ENCODE data around the gene STK31.
"Not testable (repeated sequence)": the region's sequence is repeated elsewhere in the genome, so short reads cannot be mapped to it uniquely, and the experiment has no call there.

The STK31 gene

GRCh38 chr7:23714150-23714464 is 4.1 kb downstream of the STK31 start:
- Histone ChIP-seq H3K36me3 (ENCODE audit: insufficient read depth, low read depth, low read length) (no peaks in the 10 kb centered on the region), H3K27ac (ENCODE audit: low read length) (no peak overlapping the region), H3K9ac (ENCODE audit: low read depth, low read length) (no peak overlapping the region), H3K4me3 (ENCODE audit: low read length) (no peak overlapping the region), H3K27me3 (ENCODE audit: insufficient read depth, low read length) (no peaks in the 10 kb centered on the region), H3K9me3 (ENCODE audit: insufficient read depth, low read depth, low read length) (no peaks in the 10 kb centered on the region), H3K4me1 (ENCODE audit: insufficient read depth, low read length) (no peaks in the 10 kb centered on the region)

- H3K9me3 ChIP-seq (ENCODE audit: insufficient read depth, low read depth, low read length) = no peaks in the 10 kb centered on the region
- no peak overlapping the region for H3K4me3 ChIP-seq (ENCODE audit: low read length)
- H3K27me3 ChIP-seq (ENCODE audit: insufficient read depth, low read length) = no peaks in the 10 kb centered on the region
- H3K4me1 ChIP-seq (ENCODE audit: insufficient read depth, low read length) = no peaks in the 10 kb centered on the region
- H3K36me3 ChIP-seq (ENCODE audit: insufficient read depth, low read depth, low read length) = no peaks in the 10 kb centered on the region
- no peak overlapping the region for H3K27ac ChIP-seq (ENCODE audit: low read length)
- no peak overlapping the region for H3K9ac ChIP-seq (ENCODE audit: low read depth, low read length)
These were observed 4.6 kb downstream of the STK31 start for GRCh38 chr7:23714579-23714978.

- Histone ChIP-seq H3K27me3 (ENCODE audit: insufficient read depth, low read length) (no peaks in the 10 kb centered on the region), H3K36me3 (ENCODE audit: insufficient read depth, low read depth, low read length) (no peaks in the 10 kb centered on the region), H3K9ac (ENCODE audit: low read depth, low read length) (no peak overlapping the region), H3K9me3 (ENCODE audit: insufficient read depth, low read depth, low read length) (no peaks in the 10 kb centered on the region), H3K4me1 (ENCODE audit: insufficient read depth, low read length) (no peaks in the 10 kb centered on the region), H3K27ac (ENCODE audit: low read length) (no peak overlapping the region), H3K4me3 (ENCODE audit: low read length) (no peak overlapping the region)
These were observed 5.1 kb downstream of the STK31 start for GRCh38 chr7:23715099-23715498.

GRCh38 chr7:23717788-23718187 is 7.8 kb downstream of the STK31 start:
- H3K4me3 ChIP-seq (ENCODE audit: low read length) = no peak overlapping the region
- no peaks in the 10 kb centered on the region for H3K9me3 ChIP-seq (ENCODE audit: insufficient read depth, low read depth, low read length)
- H3K9ac ChIP-seq (ENCODE audit: low read depth, low read length) = no peak overlapping the region
- peaks cover 8% of the 10 kb centered on the region; the same call in 1 of the 2 replicates for H3K27me3 ChIP-seq (ENCODE audit: insufficient read depth, low read length)
- H3K27ac ChIP-seq (ENCODE audit: low read length) = no peak overlapping the region
- no peaks in the 10 kb centered on the region for H3K36me3 ChIP-seq (ENCODE audit: insufficient read depth, low read depth, low read length)
- no peaks in the 10 kb centered on the region for H3K4me1 ChIP-seq (ENCODE audit: insufficient read depth, low read length)

GRCh38 chr7:23721456-23721855 is 11.4 kb downstream of the STK31 start:
- Histone ChIP-seq H3K9ac (ENCODE audit: low read depth, low read length) (no peak overlapping the region), H3K27ac (ENCODE audit: low read length) (no peak overlapping the region), H3K36me3 (ENCODE audit: insufficient read depth, low read depth, low read length) (no peaks in the 10 kb centered on the region), H3K4me1 (ENCODE audit: insufficient read depth, low read length) (peaks cover 9% of the 10 kb centered on the region; the same call in 1 of the 2 replicates), H3K9me3 (ENCODE audit: insufficient read depth, low read depth, low read length) (no peaks in the 10 kb centered on the region), H3K27me3 (ENCODE audit: insufficient read depth, low read length) (peaks cover 40% of the 10 kb centered on the region), H3K4me3 (ENCODE audit: low read length) (no peak overlapping the region)

- not testable (repeated sequence) for H3K4me1 ChIP-seq (ENCODE audit: insufficient read depth, low read length); H3K9ac ChIP-seq (ENCODE audit: low read depth, low read length); H3K9me3 ChIP-seq (ENCODE audit: insufficient read depth, low read depth, low read length); H3K27ac ChIP-seq (ENCODE audit: low read length); H3K36me3 ChIP-seq (ENCODE audit: insufficient read depth, low read depth, low read length)
- Histone ChIP-seq H3K27me3 (ENCODE audit: insufficient read depth, low read length) (peaks cover 40% of the 10 kb centered on the region), H3K4me3 (ENCODE audit: low read length) (peak overlapping the region; percentile 37; the same call in 1 of the 2 replicates)
These were observed 12.7 kb downstream of the STK31 start for GRCh38 chr7:23722587-23723216.

GRCh38 chr7:23724113-23724512 is 14.1 kb downstream of the STK31 start:
- peaks cover 40% of the 10 kb centered on the region for H3K27me3 ChIP-seq (ENCODE audit: insufficient read depth, low read length)
- H3K4me1 ChIP-seq (ENCODE audit: insufficient read depth, low read length); H3K27ac ChIP-seq (ENCODE audit: low read length); H3K36me3 ChIP-seq (ENCODE audit: insufficient read depth, low read depth, low read length); H3K9me3 ChIP-seq (ENCODE audit: insufficient read depth, low read depth, low read length); H3K9ac ChIP-seq (ENCODE audit: low read depth, low read length): not testable (repeated sequence)
- peak overlapping the region; percentile 47 for H3K4me3 ChIP-seq (ENCODE audit: low read length)

- Histone ChIP-seq H3K4me3 (ENCODE audit: low read length) (no peak overlapping the region), H3K27me3 (ENCODE audit: insufficient read depth, low read length) (no peaks in the 10 kb centered on the region), H3K9me3 (ENCODE audit: insufficient read depth, low read depth, low read length) (peaks cover 18% of the 10 kb centered on the region), H3K9ac (ENCODE audit: low read depth, low read length) (no peak overlapping the region), H3K36me3 (ENCODE audit: insufficient read depth, low read depth, low read length) (no peaks in the 10 kb centered on the region), H3K27ac (ENCODE audit: low read length) (no peak overlapping the region), H3K4me1 (ENCODE audit: insufficient read depth, low read length) (no peaks in the 10 kb centered on the region)
These were observed 32.0 kb downstream of the STK31 start for GRCh38 chr7:23742051-23742450.

- no peaks in the 10 kb centered on the region for H3K27me3 ChIP-seq (ENCODE audit: insufficient read depth, low read length)
- peaks cover 18% of the 10 kb centered on the region for H3K9me3 ChIP-seq (ENCODE audit: insufficient read depth, low read depth, low read length)
- H3K27ac ChIP-seq (ENCODE audit: low read length) = no peak overlapping the region
- H3K4me3 ChIP-seq (ENCODE audit: low read length) = no peak overlapping the region
- H3K4me1 ChIP-seq (ENCODE audit: insufficient read depth, low read length) = no peaks in the 10 kb centered on the region
- H3K9ac ChIP-seq (ENCODE audit: low read depth, low read length) = no peak overlapping the region
- H3K36me3 ChIP-seq (ENCODE audit: insufficient read depth, low read depth, low read length) = no peaks in the 10 kb centered on the region
These were observed 33.2 kb downstream of the STK31 start for GRCh38 chr7:23743226-23743625.

- H3K9me3 ChIP-seq (ENCODE audit: insufficient read depth, low read depth, low read length) = peaks cover 18% of the 10 kb centered on the region
- H3K27me3 ChIP-seq (ENCODE audit: insufficient read depth, low read length) = no peaks in the 10 kb centered on the region
- no peak overlapping the region for H3K27ac ChIP-seq (ENCODE audit: low read length)
- H3K9ac ChIP-seq (ENCODE audit: low read depth, low read length) = no peak overlapping the region
- no peak overlapping the region for H3K4me3 ChIP-seq (ENCODE audit: low read length)
- no peaks in the 10 kb centered on the region for H3K36me3 ChIP-seq (ENCODE audit: insufficient read depth, low read depth, low read length)
- H3K4me1 ChIP-seq (ENCODE audit: insufficient read depth, low read length) = no peaks in the 10 kb centered on the region
These were observed 36.6 kb downstream of the STK31 start for GRCh38 chr7:23746629-23747028.

GRCh38 chr7:23751852-23752251 is 41.8 kb downstream of the STK31 start:
- Histone ChIP-seq H3K4me3 (ENCODE audit: low read length) (no peak overlapping the region), H3K4me1 (ENCODE audit: insufficient read depth, low read length) (no peaks in the 10 kb centered on the region), H3K9me3 (ENCODE audit: insufficient read depth, low read depth, low read length) (no peaks in the 10 kb centered on the region), H3K9ac (ENCODE audit: low read depth, low read length) (no peak overlapping the region), H3K27me3 (ENCODE audit: insufficient read depth, low read length) (no peaks in the 10 kb centered on the region), H3K36me3 (ENCODE audit: insufficient read depth, low read depth, low read length) (no peaks in the 10 kb centered on the region), H3K27ac (ENCODE audit: low read length) (no peak overlapping the region)

GRCh38 chr7:23758839-23759238 is 48.8 kb downstream of the STK31 start:
- H3K9ac ChIP-seq (ENCODE audit: low read depth, low read length); H3K27me3 ChIP-seq (ENCODE audit: insufficient read depth, low read length); H3K4me3 ChIP-seq (ENCODE audit: low read length); H3K36me3 ChIP-seq (ENCODE audit: insufficient read depth, low read depth, low read length); H3K4me1 ChIP-seq (ENCODE audit: insufficient read depth, low read length); H3K27ac ChIP-seq (ENCODE audit: low read length); H3K9me3 ChIP-seq (ENCODE audit: insufficient read depth, low read depth, low read length): not testable (repeated sequence)

Measured in iPS-20b (cell line).